GM20000 (cell line): ENCODE data around the gene RAB40B.

Experiments
- DNase-seq: peaks from one replicate; pipeline ENCODE4 v3.0.0; 2012; ENCODE audit warnings: low spot score
- CTCF ChIP-seq: IDR thresholded peaks from 2 replicates; pipeline ENCODE4 v1.5.1; 2012; ENCODE audit warnings: mild to moderate bottlenecking, control low read depth; ENCODE audit errors: extremely low read depth, missing control alignments

RAB40B gene

GRCh38 chr17:82702231-82702927, 3.9 kb upstream of the RAB40B start:
- no peak for DNase-seq
- TF ChIP-seq CTCF: no peak

- no peak for TF ChIP-seq CTCF
- no peak for DNase-seq
Observed at GRCh38 chr17:82699551-82699950, 1.1 kb upstream of the RAB40B start.

- DNase-seq: no peak
- no peak for TF ChIP-seq CTCF
Observed at GRCh38 chr17:82698974-82699442, 510 bp upstream of the RAB40B start.

- DNase-seq: no peak
- no peak for TF ChIP-seq CTCF
Observed at GRCh38 chr17:82697808-82698064, 762 bp downstream of the RAB40B start.

- no peak for TF ChIP-seq CTCF
Observed at GRCh38 chr17:82696916-82697807, 1.3 kb downstream of the RAB40B start.

GRCh38 chr17:82696259-82696658, 2.2 kb downstream of the RAB40B start:
- DNase-seq: no peak
- TF ChIP-seq CTCF: no peak

More at GRCh38 chr17:82696916-82697807, 1.3 kb downstream of the RAB40B start:
- DNase-seq: peak; percentile 56

GRCh38 chr17:82694647-82695046, 3.9 kb downstream of the RAB40B start:
- DNase-seq: no peak
- no peak for TF ChIP-seq CTCF
